Gastroesophageal sphincter (tissue), 4 donors: ENCODE measurements around the gene ESRRA. TPM values are rescaled to one million over a fixed set of nuclear protein-coding genes. Genes with fewer than 3 reads are reported as not detected.
A peak's percentile ranks its signal among the peaks of the same experiment; 100 is the strongest.

Experiments
- ATAC-seq: fragments of 150-250 bp; one replicate; pipeline ENCODE4 v1.9.1; 2016; ENCODE audit warnings: mild to moderate bottlenecking, moderate library complexity
- H3K27ac ChIP-seq, 4 donors: fragments of 200-600 bp; sonication (generic) in 3 of 4; 1 replicate in 3 of 4; 2 replicates in 1 of 4; pipeline ENCODE4 v1.5.1; 2016 to 2019
- H3K27me3 ChIP-seq: fragments of 200-600 bp; sonication (generic); one replicate; pipeline ENCODE4 v1.5.1; 2019
- H3K36me3 ChIP-seq, 2 donors: fragments of 200-600 bp; sonication (generic); one replicate each; pipeline ENCODE4 v1.5.1; 2019; ENCODE audit warnings: control low read depth in 1 of 2
- H3K4me1 ChIP-seq, 3 donors: fragments of 200-600 bp; sonication (generic); 1 replicate in 2 of 3; 2 replicates in 1 of 3; pipeline ENCODE4 v1.5.1; 2016 to 2019; ENCODE audit warnings: control low read depth in 2 of 3
- H3K4me3 ChIP-seq, 2 donors: fragments of 200-600 bp; sonication (generic); one replicate each; pipeline ENCODE4 v1.5.1; 2019; ENCODE audit warnings: mild to moderate bottlenecking in 1 of 2, moderate library complexity in 1 of 2
- H3K9me3 ChIP-seq, 3 donors: fragments of 200-600 bp; sonication (generic); one replicate each; pipeline ENCODE4 v1.5.1; 2017 to 2019; ENCODE audit warnings: control low read depth in 2 of 3
- EP300 ChIP-seq: sonication (generic); formaldehyde crosslinking; IDR thresholded peaks from one replicate; pipeline ENCODE4 v1.6.1; 2017; ENCODE audit warnings: antibody characterized with exemption, mild to moderate bottlenecking
- POLR2A ChIP-seq, 2 donors: fragments of 450-650 bp; IDR thresholded peaks; one replicate each; pipeline ENCODE4 v1.6.1; 2017; ENCODE audit warnings: antibody characterized with exemption in 2 of 2, mild to moderate bottlenecking in 2 of 2, moderate library complexity in 1 of 2
- POLR2AphosphoS5 ChIP-seq: sonication (generic); formaldehyde crosslinking; IDR thresholded peaks from one replicate; pipeline ENCODE4 v1.6.1; 2017; ENCODE audit warnings: antibody characterized with exemption
- WGBS, 2 donors: methylation state at CpG; one replicate each; pipeline ENCODE4 v1.1.5; 2018; ENCODE audit warnings: low coverage in 1 of 2; 5-methylcytosine and 5-hydroxymethylcytosine counted together
- total RNA-seq, 4 donors: library from RNA; depleted of rRNA; stranded (reverse); fragments of >200 nt; gene quantifications; one replicate each; pipeline ENCODE4 v1.1.0, GENCODE V29; 2016
- TF ChIP-seq, protein P1 (sequence below), 4 experiments: fragments of 200-600 bp in 2 of 4; fragments of 450-650 bp in 2 of 4; sonication (generic) in 1 of 4; IDR thresholded peaks; one replicate each; pipeline ENCODE4 v1.5.1; 2017 to 2019; ENCODE audit warnings: antibody characterized with exemption in 4 of 4, mild to moderate bottlenecking in 2 of 4, moderate library complexity in 2 of 4

ESRRA gene
- total RNA-seq, 4 donors from 2014 or later: 39.8 to 77.1 (median 71.2) TPM

DNA sequence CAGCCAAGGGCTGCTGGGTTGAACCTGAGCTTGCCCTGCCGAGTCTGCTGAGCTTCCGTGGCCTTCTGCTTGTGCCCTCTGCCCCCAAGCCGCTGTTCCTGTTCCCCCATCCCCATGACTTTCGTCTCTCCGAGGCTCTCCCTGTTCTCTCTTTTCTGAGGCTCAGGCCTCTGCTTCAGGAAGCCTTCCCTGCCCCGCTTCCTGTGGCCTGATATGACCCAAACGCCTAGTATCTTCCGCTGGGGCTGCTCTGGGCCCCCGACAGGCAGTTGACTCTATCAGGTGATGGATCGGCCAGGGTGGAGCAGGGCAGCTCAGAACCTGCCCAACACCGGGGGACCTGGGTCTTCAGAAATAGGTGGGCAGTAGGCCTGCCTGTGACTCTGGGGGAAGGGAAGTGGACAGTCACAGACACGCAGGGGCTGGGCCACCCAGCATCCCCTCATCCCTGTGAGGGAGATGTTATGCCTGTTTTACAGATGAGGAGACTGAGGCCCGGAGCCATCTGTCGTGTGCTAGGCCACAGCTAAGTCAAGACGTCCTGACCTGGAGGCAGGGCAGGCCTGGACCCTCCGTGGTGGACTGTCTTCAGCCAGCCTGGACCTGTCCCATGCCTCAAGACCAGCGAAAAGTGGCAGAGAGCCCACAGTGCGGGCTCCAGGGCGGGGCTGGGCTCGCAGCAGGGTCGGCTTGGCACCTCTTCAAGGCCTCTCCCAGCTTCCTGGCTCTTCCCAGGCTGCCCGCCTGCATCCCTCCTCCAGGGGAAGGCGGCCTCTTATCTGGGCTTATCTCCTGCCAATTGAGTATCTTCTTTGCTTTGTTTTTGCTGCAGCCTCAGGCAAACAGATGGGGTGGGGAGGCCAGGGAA is 37.1 kb upstream of the ESRRA start:
- no peak for ATAC-seq
- TF ChIP-seq, protein P1, sequence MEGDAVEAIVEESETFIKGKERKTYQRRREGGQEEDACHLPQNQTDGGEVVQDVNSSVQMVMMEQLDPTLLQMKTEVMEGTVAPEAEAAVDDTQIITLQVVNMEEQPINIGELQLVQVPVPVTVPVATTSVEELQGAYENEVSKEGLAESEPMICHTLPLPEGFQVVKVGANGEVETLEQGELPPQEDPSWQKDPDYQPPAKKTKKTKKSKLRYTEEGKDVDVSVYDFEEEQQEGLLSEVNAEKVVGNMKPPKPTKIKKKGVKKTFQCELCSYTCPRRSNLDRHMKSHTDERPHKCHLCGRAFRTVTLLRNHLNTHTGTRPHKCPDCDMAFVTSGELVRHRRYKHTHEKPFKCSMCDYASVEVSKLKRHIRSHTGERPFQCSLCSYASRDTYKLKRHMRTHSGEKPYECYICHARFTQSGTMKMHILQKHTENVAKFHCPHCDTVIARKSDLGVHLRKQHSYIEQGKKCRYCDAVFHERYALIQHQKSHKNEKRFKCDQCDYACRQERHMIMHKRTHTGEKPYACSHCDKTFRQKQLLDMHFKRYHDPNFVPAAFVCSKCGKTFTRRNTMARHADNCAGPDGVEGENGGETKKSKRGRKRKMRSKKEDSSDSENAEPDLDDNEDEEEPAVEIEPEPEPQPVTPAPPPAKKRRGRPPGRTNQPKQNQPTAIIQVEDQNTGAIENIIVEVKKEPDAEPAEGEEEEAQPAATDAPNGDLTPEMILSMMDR (IDR thresholded peaks at IDR 0.05): no peak
- 35% methylated on average over 5 of the region's 23 CpGs; no CpG with 5 or more reads in 1 of the 2 donors for WGBS, 2 donors

DNA sequence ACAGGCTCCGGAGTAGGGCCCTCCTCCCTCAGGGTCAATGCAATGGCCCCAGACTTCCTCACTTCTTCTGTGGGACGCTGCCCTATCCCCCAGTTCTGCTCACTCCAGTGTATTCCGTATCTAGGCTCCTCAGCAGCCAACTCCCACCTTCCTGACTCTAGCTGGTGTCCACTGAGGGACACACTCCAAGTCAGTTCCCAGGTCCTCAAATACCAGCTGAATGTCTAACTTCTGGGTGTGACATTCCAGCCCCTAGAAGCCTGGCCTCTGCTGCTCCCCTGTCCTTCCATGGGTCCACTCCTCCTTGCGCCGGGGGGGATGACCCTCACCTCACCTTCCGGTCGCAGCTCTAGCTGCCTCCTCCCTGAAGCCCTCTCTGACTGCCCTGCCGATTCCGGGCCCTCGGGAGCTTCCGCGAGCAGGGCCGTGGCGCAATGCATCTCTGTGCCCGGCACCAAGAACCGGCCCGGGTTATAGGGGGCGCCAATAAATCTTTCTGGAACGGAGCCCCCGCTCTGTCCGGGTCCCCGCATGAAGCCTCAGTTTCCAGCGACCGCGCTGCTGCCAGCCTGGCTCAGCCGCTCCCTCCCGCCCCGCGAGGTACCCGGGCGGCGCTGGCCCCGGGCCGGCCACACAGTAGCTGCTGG is 36.3 kb upstream of the ESRRA start:
- H3K36me3 ChIP-seq: peaks cover 0 to 34% of the 10 kb centered on the region in 2 donors
- H3K4me3 ChIP-seq: peak overlapping the region; percentile 70 to 81
- peaks cover 0 to 38% (median 19%) of the 10 kb centered on the region in 3 donors for H3K4me1 ChIP-seq
- no peaks in the 10 kb centered on the region for H3K9me3 ChIP-seq
- TF ChIP-seq POLR2AphosphoS5 (no peak), EP300 (no peak), POLR2A (IDR thresholded peaks at IDR 0.05) (no peak)
- TF ChIP-seq, protein P1 (IDR thresholded peaks at IDR 0.05): no peak
- peak overlapping the region; percentile 82 to 97 (median 92) for H3K27ac ChIP-seq
- 0% methylated on average over 16 of the region's 34 CpGs; no CpG with 5 or more reads in 1 of the 2 donors for WGBS, 2 donors
- H3K27me3 ChIP-seq: no peaks in the 10 kb centered on the region
- ATAC-seq: peak; percentile 25

More for the DNA sequence above, 37.1 kb upstream of the ESRRA start:
- Histone ChIP-seq H3K4me1 (peaks cover 0 to 38% (median 19%) of the 10 kb centered on the region in 3 donors), H3K27me3 (no peaks in the 10 kb centered on the region), H3K36me3 (peaks cover 0 to 42% of the 10 kb centered on the region in 2 donors), H3K4me3 (peak overlapping the region; percentile 70 to 81), H3K27ac (peak overlapping the region; percentile 82 to 97 (median 92)), H3K9me3 (no peaks in the 10 kb centered on the region)

DNA sequence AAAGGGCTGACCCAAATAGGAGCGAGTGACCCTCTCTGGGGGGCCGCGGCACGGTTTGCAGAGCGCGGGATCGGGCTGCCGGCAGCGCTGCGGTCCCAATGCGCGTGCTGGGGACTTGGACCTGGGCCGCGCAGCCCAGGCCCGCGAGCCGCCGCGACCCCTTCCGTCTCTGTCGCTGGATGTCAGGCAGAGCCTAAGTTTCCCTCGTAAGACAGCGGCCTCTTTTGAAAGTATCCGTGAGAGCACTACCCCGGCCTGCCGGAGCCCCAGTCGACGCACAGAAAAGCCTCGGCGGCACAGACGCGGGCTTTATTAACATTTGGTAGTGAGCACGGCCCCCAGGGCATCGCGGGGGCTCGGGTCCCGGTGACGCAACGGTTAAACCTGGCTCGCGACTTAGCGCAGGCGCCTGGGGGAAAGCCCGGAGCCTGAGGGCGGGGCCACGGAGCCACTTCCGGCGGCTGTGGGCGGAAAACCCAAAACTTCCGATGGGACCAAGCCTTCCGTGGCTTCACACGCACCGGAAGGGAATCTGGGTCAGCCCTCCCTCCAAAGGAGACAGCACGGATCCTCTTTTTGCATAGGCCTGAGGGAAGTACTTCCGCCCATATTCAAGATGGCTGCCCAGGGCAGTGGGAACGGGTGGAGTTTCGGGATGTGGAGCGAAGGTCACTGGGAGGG is 35.6 kb upstream of the ESRRA start:
- no peaks in the 10 kb centered on the region for H3K9me3 ChIP-seq
- ATAC-seq: peak; percentile 92
- peak overlapping the region; percentile 70 to 96 for H3K4me3 ChIP-seq
- peaks cover 0 to 27% of the 10 kb centered on the region in 2 donors for H3K36me3 ChIP-seq
- H3K27ac ChIP-seq: peak overlapping the region; percentile 91 to 97 (median 94)
- WGBS, 2 donors: 7% methylated on average over 3 of the region's 58 CpGs; no CpG with 5 or more reads in 1 of the 2 donors
- TF ChIP-seq, protein P1 (IDR thresholded peaks at IDR 0.05): peak in 3 of 4 experiments; percentile 7 to 37 (median 14)
- TF ChIP-seq POLR2A (IDR thresholded peaks at IDR 0.05) (peak; percentile 48 to 49), POLR2AphosphoS5 (peak; percentile 91), EP300 (no peak)
- no peaks in the 10 kb centered on the region for H3K27me3 ChIP-seq
- H3K4me1 ChIP-seq: peaks cover 0 to 38% (median 19%) of the 10 kb centered on the region in 3 donors

DNA sequence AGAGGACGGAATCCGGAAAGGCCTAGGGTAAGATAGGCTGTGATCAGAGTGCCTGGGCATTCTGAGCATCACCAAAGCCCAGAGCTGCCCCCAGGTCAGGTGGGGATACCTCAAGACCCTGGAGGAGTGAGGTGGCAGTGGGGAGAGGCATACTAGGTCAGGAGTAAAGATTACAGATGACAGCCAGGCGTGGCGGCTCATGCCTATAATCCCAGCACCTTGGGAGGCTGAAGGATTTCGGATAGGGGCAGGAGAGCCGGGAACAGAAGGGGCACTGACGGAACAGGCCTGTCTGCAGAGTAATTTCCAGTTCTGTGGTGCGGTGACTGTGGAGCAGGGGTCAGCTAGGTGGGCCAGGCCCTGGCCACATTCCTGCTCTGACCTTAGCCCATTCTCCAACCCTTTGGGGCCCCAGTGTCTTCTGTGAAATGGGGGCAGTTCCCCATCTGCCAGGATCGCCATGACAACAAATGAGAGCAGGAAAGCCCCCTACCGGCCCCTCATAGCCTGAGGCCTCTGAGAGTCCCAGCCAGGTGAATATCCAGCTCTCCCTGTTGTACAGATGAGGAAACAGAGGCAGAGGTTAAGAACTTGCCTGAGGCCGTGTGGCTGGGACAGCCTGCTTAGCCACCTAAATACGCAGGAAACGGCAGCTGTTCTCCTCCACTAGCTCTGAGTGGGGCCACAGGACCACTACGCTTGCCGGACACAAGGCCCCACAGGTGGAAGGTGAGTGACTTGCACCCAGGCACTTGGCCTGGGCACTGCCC is 30.1 kb upstream of the ESRRA start:
- WGBS, 2 donors: 86 to 92% methylated on average over 2 to 5 of the region's 15 CpGs
- Histone ChIP-seq H3K4me3 (no peak overlapping the region), H3K27me3 (no peaks in the 10 kb centered on the region), H3K27ac (no peak overlapping the region), H3K4me1 (peaks cover 0 to 15% (median 5%) of the 10 kb centered on the region in 3 donors), H3K9me3 (no peaks in the 10 kb centered on the region), H3K36me3 (peaks cover 0 to 49% of the 10 kb centered on the region in 2 donors)
- TF ChIP-seq POLR2AphosphoS5: no peak
- no peak for TF ChIP-seq POLR2A (IDR thresholded peaks at IDR 0.05)
- TF ChIP-seq EP300: no peak
- TF ChIP-seq, protein P1 (IDR thresholded peaks at IDR 0.05): no peak
- no peak for ATAC-seq
